Immature natural killer cell (primary cell): ENCODE data around the gene STAM2. TPM values are rescaled to one million over a fixed set of nuclear protein-coding genes. Genes with fewer than 3 reads are reported as not detected.
"Not testable (repeated sequence)": the region's sequence is repeated elsewhere in the genome, so short reads cannot be mapped to it uniquely, and the experiment has no call there.

Experiments
- DNase-seq, 3 donors: peaks; one replicate each; pipeline ENCODE4 v3.0.0; 2022; ENCODE audit warnings: mixed read lengths in 1 of 3
- H3K27ac Mint-ChIP-seq, 6 donors: one replicate each; pipeline ENCODE4 v1.8.0; 2020; ENCODE audit warnings: mixed read lengths in 6 of 6, mild to moderate bottlenecking in 5 of 6, inconsistent platforms in 4 of 6, moderate library complexity in 3 of 6
- H3K27me3 Mint-ChIP-seq, 3 donors: one replicate each; pipeline ENCODE4 v1.8.0; 2020 to 2021; ENCODE audit warnings: low read depth in 3 of 3, mild to moderate bottlenecking in 3 of 3, mixed read lengths in 3 of 3, moderate library complexity in 3 of 3, inconsistent platforms in 1 of 3
- H3K36me3 Mint-ChIP-seq, 3 donors: one replicate each; pipeline ENCODE4 v1.8.0; 2020; ENCODE audit warnings: mixed read lengths in 3 of 3, inconsistent platforms in 2 of 3, mild to moderate bottlenecking in 2 of 3
- H3K4me1 Mint-ChIP-seq, 2 donors: one replicate each; pipeline ENCODE4 v1.8.0; 2020; ENCODE audit warnings: inconsistent platforms in 2 of 2, mild to moderate bottlenecking in 2 of 2, mixed read lengths in 2 of 2, moderate library complexity in 1 of 2
- H3K4me3 Mint-ChIP-seq, 5 donors: one replicate each; pipeline ENCODE4 v1.8.0; 2020; ENCODE audit warnings: mild to moderate bottlenecking in 5 of 5, mixed read lengths in 5 of 5, inconsistent platforms in 3 of 5, moderate library complexity in 3 of 5
- H3K9me3 Mint-ChIP-seq, 6 donors: one replicate each; pipeline ENCODE4 v1.8.0; 2020; ENCODE audit warnings: mild to moderate bottlenecking in 6 of 6, mixed read lengths in 6 of 6, inconsistent platforms in 4 of 6, moderate library complexity in 3 of 6
- polyA plus RNA-seq, 3 donors: library from polyadenylated mRNA; unstranded; fragments of 300-500 nt; fragmentation: Illumina TruSeq; gene quantifications; one replicate each; pipeline ENCODE4 v1.2.3, GENCODE V29; 2021

STAM2 gene
- polyA plus RNA-seq, 3 donors from 2014 or later: 3.9 to 6.6 (median 5.6) TPM

DNA sequence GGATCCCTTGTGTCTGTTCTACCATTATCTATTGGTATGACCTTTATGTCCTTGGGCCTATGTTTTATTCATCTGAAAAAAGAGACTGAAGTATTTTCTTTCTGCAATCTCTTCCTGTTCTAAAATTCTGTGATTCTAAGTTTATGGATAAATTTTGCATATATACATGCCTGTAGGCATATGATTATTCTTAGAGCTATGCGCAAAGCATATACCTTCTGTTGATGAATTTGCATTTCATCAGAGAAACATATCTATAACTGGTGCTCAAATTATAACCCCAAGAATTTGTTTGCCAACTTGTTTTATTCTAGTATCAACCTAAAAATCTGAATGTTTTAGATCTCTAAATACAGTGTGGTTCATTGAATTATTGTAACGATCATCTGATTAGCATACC lies 83.5 kb downstream of the STAM2 start:
- H3K4me1 Mint-ChIP-seq: peaks cover 0 to under 1% of the 10 kb centered on the region in 2 donors
- no peak for DNase-seq
- H3K27ac Mint-ChIP-seq: no peak overlapping the region
- H3K36me3 Mint-ChIP-seq: no peaks in the 10 kb centered on the region
- H3K4me3 Mint-ChIP-seq: no peak overlapping the region
- no peaks in the 10 kb centered on the region for H3K9me3 Mint-ChIP-seq
- H3K27me3 Mint-ChIP-seq: peaks cover 0 to 2% (median under 1%) of the 10 kb centered on the region in 3 donors

DNA sequence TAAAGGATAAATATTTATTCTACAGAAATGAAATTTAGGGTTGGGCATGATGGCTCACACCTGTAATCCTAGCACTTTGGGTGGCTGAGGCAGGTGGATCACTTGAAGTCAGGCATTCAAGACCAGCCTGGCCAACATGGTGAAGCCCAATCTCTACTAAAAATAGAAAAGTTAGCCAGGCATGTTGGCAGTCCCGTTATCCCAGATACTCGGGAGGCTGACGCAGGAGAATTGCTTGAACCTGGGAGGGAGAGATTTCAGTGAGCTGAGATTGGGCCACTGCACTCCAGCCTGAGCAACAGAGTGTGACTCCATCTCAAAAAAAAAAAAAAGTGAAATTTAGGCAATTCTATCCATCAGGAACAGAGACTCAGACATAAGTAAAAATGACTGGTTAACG lies 84.8 kb downstream of the STAM2 start:
- H3K27ac Mint-ChIP-seq, H3K36me3 Mint-ChIP-seq, H3K27me3 Mint-ChIP-seq, H3K4me1 Mint-ChIP-seq, DNase-seq, H3K9me3 Mint-ChIP-seq, H3K4me3 Mint-ChIP-seq: not testable (repeated sequence)

DNA sequence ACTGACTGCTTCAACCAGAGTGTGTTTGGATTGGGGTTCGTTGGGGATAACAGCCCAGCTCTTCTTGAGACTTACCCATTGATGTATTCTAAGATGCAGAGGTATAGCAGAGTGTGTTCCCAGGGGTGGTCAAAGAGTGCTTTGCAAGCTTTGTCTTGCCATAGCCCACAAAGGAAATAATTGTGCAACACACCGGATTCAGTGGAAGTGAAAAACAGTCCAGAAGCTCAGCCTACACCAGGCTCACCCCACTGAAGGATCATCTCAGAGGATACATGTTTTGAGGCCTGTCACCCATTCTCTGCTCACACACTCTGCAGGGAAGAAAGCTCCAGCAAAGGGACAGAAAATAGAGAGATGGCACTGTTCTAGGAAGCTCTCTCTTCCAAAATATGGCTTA lies 86.3 kb downstream of the STAM2 start:
- no peak overlapping the region for H3K27ac Mint-ChIP-seq
- H3K4me1 Mint-ChIP-seq: no peaks in the 10 kb centered on the region
- H3K27me3 Mint-ChIP-seq: peaks cover 0 to 2% (median 0%) of the 10 kb centered on the region in 3 donors
- no peaks in the 10 kb centered on the region for H3K36me3 Mint-ChIP-seq
- no peak for DNase-seq
- H3K4me3 Mint-ChIP-seq: no peak overlapping the region
- H3K9me3 Mint-ChIP-seq: no peaks in the 10 kb centered on the region

DNA sequence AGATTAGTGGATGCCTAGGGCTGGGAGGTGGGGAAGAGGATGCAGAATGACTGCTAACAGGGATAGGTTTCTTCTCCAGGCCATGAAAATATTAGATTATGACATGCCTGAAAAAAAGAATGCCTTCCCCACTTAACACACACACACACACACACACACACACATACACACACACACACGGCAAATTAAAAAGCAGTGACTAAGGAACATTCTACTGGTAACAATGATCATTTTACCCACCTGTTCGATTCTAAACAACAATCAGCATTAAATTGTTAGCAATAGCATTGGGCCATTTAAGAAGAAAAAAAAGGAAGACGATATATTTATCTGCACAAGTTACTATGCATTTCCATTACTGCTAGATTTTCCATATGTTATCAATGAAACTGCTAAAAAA lies 87.6 kb downstream of the STAM2 start:
- peaks cover 0 to 2% (median 0%) of the 10 kb centered on the region in 3 donors for H3K27me3 Mint-ChIP-seq
- no peaks in the 10 kb centered on the region for H3K4me1 Mint-ChIP-seq
- no peak overlapping the region for H3K4me3 Mint-ChIP-seq
- H3K36me3 Mint-ChIP-seq: no peaks in the 10 kb centered on the region
- H3K27ac Mint-ChIP-seq: no peak overlapping the region
- no peak for DNase-seq
- no peaks in the 10 kb centered on the region for H3K9me3 Mint-ChIP-seq

DNA sequence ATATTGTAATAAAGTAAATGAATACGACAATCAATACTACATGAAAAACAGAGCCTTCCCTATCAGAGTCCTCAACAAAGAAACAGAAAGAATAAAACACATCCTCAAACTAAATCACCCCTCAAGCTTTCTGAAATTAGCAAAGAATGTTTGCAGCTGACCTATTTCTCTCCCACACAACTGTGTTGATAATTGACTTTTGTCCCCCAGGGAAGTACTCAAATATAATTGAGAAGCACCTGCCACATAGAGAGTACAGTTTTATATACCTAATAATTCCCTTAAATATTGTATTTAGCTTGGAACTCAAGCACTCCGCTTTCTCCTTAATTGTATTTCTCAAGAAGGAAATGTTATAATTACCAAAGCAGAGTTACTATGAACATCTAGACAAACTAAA lies 89.3 kb downstream of the STAM2 start:
- Mint-ChIP-seq H3K27me3 (peaks cover 0 to 2% (median 0%) of the 10 kb centered on the region in 3 donors), H3K36me3 (no peaks in the 10 kb centered on the region), H3K27ac (no peak overlapping the region), H3K4me1 (no peaks in the 10 kb centered on the region), H3K4me3 (no peak overlapping the region), H3K9me3 (no peaks in the 10 kb centered on the region)
- DNase-seq: no peak

DNA sequence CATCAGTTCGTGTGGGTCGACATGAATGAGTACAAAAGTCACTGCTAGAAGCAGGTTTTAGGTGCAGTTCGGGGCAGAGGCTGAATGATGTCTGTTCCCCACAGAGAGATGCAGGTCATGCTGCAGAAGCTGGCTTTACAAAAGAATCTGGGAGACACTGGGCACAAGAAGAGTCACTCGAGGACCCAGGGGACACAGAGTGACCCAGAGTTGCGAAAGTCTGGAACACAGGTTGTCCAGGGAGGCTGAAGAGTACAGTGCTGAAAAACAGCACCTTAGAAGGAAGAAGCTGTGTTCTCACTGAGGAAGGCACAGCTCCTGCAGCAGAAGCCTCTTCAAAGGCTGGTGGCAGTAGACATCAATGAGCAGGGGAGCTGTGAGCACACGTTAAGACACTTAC lies 91.5 kb downstream of the STAM2 start:
- H3K36me3 Mint-ChIP-seq: no peaks in the 10 kb centered on the region
- H3K4me3 Mint-ChIP-seq: no peak overlapping the region
- H3K9me3 Mint-ChIP-seq: no peaks in the 10 kb centered on the region

DNA sequence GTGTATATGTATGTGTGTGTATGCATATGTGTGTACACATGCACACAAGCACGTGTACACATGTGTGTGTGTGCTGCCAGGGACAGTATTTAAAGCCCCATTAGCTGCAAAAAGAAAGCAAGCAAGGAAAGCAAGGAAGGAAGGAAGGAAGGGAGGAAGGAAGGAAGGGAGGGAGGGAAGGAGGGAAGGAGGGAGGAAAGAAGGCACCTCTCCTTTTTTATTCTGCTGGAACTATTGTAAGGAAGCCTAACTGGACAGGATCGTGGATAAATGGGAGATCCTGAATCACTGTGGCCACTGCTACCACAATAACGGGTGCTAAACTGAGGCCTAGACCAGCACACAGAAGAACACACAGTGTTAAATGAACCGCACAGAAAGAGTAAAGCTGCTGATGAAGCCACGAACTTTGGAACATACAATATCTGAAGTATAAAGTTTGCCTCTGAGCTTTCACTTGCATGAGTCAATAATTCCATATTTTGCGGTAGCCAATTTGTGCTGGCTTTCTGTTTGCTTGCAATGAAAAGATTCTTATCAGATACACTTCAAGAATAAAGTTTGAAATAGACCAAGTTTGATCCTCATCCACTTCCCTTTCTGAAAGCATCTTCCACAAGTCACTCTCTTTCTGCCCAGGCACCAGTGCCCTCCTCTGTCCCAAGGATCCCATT lies 92.2 kb downstream of the STAM2 start:
- Mint-ChIP-seq H3K36me3 (no peaks in the 10 kb centered on the region), H3K27me3 (peaks cover 0 to 1% (median 0%) of the 10 kb centered on the region in 3 donors), H3K4me1 (no peaks in the 10 kb centered on the region), H3K27ac (no peak overlapping the region), H3K4me3 (no peak overlapping the region), H3K9me3 (no peaks in the 10 kb centered on the region)
- no peak for DNase-seq

More for the DNA sequence above, 91.5 kb downstream of the STAM2 start:
- Mint-ChIP-seq H3K4me1 (no peaks in the 10 kb centered on the region), H3K27ac (no peak overlapping the region), H3K27me3 (peaks cover 0 to 1% (median 0%) of the 10 kb centered on the region in 3 donors)
- DNase-seq: no peak

DNA sequence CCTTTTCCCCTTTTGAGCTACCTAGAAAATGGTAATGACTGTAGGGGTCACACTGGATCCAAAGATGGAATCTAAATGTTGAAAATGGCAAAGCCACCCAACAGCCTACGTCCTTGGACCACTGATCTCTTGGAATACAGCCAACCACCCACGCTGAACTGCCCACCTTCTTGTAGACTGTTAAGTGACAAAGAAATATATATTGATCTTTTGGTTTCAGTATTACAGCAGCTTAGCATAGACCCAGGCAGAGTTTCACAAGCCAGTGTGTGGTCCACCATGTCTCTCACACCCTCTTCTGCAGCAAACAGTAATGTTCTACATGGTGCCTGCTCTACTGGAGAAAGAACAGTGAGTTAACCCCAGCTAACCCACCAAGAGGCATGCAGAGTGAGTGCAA lies 96.9 kb downstream of the STAM2 start:
- Mint-ChIP-seq H3K27me3 (peaks cover 0 to 7% (median 1%) of the 10 kb centered on the region in 3 donors), H3K4me3 (no peak overlapping the region), H3K4me1 (no peaks in the 10 kb centered on the region), H3K27ac (no peak overlapping the region), H3K36me3 (no peaks in the 10 kb centered on the region), H3K9me3 (peaks cover 0 to 2% (median 0%) of the 10 kb centered on the region in 6 donors)
- DNase-seq: no peak

DNA sequence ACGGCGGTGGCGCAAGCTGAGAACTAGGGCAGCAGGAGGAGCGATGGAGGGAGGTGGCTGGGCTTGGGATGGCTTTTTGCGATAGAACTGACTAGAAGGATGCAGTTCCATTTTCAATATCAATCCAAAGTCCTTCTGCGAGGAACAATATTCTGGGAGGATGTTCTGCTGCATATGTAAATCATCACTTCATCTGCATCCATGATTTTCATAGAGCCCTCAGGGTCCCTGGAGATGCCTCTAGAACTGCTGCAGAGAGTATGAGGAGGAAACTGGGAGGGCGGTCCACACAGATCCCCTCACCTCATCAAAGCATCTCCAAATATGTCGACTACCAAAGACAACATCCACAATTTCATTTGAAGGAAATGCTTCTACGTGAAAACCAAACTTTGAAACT lies 97.5 kb downstream of the STAM2 start:
- Mint-ChIP-seq H3K4me3 (no peak overlapping the region), H3K9me3 (peaks cover 0 to 2% (median 0%) of the 10 kb centered on the region in 6 donors), H3K27me3 (peaks cover 0 to 7% (median 1%) of the 10 kb centered on the region in 3 donors), H3K4me1 (no peaks in the 10 kb centered on the region), H3K27ac (no peak overlapping the region), H3K36me3 (no peaks in the 10 kb centered on the region)
- DNase-seq: no peak

DNA sequence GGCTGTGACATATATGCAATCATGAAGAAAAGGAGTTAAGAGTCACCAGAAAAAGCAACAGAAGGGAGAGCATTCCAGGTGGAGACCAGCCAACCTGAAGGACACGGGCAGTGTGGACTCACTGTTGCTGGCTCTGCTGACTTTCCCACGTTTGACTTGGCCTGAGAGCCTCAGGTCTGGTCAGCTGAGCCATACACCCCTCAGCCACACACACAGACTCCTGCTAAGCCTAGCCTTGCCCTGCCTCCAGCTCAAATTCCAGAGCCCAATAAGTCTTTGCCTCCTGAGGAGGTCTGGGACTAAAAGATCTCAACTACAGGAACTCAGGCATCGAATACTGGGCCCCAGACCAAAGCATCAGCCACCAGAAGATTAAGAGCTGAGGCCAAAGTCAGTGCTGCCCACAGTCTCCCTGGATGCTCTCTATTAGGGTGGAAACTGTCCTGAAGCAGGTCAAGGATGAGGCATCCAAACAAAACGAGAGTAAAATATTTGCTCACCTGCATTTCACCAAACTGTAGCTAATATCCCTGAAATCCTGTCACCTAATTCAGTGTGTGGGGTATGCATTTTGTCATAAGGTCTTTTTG lies 100.0 kb downstream of the STAM2 start:
- H3K4me1 Mint-ChIP-seq: no peaks in the 10 kb centered on the region
- H3K36me3 Mint-ChIP-seq: no peaks in the 10 kb centered on the region
- H3K4me3 Mint-ChIP-seq: no peak overlapping the region
- H3K27ac Mint-ChIP-seq: no peak overlapping the region
- no peak for DNase-seq
- H3K9me3 Mint-ChIP-seq: peaks cover 0 to 2% (median 0%) of the 10 kb centered on the region in 6 donors
- peaks cover 0 to 7% (median 1%) of the 10 kb centered on the region in 3 donors for H3K27me3 Mint-ChIP-seq

DNA sequence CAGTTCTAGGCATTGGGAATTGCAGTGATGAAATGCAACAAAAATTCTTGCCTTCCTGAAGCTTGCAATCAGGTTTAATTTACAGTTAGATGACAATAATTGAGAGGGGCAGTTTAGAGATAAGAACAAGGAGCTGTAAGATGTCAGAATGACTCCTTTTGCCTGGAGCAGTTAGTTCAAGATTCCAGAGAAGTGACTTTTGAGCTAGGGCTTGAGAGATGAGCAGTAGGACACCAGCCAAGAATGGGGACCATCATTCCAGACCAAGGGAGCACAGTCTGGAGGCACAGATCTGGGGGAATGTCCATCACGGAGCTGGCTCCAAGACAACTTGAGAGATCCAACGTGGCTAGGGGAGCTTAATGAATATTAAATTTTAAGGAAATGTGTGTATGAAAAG lies 103.6 kb downstream of the STAM2 start:
- H3K36me3 Mint-ChIP-seq: no peaks in the 10 kb centered on the region

DNA sequence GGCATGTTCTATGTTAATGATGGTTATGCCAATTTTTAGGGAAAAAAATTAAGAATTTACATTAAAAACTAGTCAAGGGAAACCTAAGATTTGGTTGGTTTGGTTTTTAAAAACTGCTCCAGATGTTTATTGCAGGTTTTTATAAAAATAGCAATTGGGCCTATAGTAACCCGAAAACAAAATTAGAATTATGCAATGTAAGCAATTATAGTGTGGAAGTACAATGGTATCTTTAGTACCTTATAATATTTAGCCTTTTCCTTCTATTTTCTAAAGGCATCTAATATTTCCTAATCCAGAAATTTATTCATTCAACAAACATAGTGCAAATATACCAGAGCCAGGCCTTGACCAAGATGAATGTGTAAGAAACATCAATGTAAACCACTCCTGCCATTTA lies 104.0 kb downstream of the STAM2 start:
- H3K4me3 Mint-ChIP-seq: no peak overlapping the region
- no peak overlapping the region for H3K27ac Mint-ChIP-seq
- no peak for DNase-seq
- no peaks in the 10 kb centered on the region for H3K4me1 Mint-ChIP-seq
- H3K27me3 Mint-ChIP-seq: peaks cover 0 to 2% (median 2%) of the 10 kb centered on the region in 3 donors
- H3K36me3 Mint-ChIP-seq: no peaks in the 10 kb centered on the region
- H3K9me3 Mint-ChIP-seq: peaks cover 0 to 2% (median 0%) of the 10 kb centered on the region in 6 donors

More for the DNA sequence above, 103.6 kb downstream of the STAM2 start:
- no peak for DNase-seq
- Mint-ChIP-seq H3K9me3 (peaks cover 0 to 2% (median 0%) of the 10 kb centered on the region in 6 donors), H3K27me3 (peaks cover 0 to 2% (median 2%) of the 10 kb centered on the region in 3 donors), H3K27ac (no peak overlapping the region), H3K4me3 (no peak overlapping the region), H3K4me1 (no peaks in the 10 kb centered on the region)

DNA sequence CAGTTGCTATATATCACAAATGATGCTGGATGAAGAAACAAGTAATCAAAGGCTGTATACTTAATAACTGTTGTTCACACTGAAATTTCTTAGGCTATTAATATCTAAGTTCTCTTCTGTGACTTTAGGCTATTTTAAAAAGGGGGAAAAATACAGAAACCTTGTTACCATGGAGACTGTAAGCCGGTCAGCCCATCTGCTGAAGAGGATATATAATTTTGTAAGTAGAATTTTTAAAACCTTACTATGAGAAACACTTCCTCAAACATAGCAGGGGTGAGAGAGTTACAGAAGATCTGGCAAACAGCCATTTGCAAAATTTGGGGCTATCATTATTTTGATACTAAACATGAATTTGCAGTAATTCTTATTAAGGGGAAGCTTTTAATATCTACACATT lies 104.5 kb downstream of the STAM2 start:
- H3K4me3 Mint-ChIP-seq: no peak overlapping the region
- H3K27ac Mint-ChIP-seq: no peak overlapping the region

DNA sequence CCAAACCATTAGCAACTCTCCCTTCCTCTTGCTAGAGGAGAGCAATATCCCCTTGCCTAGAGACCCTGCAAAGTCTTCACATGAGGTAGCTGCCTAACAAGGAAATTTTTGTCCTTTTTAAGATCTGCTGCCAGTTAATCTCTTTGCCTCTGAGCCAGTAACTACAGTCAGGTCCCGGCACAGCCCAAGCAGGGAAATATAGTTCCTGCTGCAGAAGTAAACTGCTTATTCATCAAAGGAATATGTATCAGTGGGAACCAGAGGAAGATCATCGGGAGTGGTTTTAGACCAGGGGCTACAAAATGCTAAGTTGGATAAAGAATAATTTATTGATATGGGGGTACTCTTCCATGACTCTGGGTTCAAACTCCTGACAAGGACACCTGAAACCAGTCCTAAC lies 107.3 kb downstream of the STAM2 start:
- DNase-seq: no peak
- Mint-ChIP-seq H3K9me3 (peaks cover 0 to 2% (median 0%) of the 10 kb centered on the region in 6 donors), H3K36me3 (no peaks in the 10 kb centered on the region), H3K27me3 (peaks cover 0 to 2% (median 2%) of the 10 kb centered on the region in 3 donors), H3K4me1 (no peaks in the 10 kb centered on the region), H3K4me3 (no peak overlapping the region), H3K27ac (no peak overlapping the region)

More for the DNA sequence above, 104.5 kb downstream of the STAM2 start:
- no peak for DNase-seq
- Mint-ChIP-seq H3K9me3 (peaks cover 0 to 2% (median 0%) of the 10 kb centered on the region in 6 donors), H3K36me3 (no peaks in the 10 kb centered on the region), H3K27me3 (peaks cover 0 to 2% (median 2%) of the 10 kb centered on the region in 3 donors), H3K4me1 (no peaks in the 10 kb centered on the region)
